HEK293 (cell line): ENCODE results near the gene VGLL3.

Experiments
- CTCF ChIA-PET: fragments of 350-600 bp; formaldehyde crosslinking; extraction: SDS; loops from one replicate; lab custom pipeline; 2021; ENCODE audit warnings: antibody characterized with exemption; lab: Yijun Ruan, JAX
- POLR2A ChIA-PET: fragments of 300-600 bp; formaldehyde crosslinking; extraction: SDS; loops from one replicate; lab custom pipeline; 2020; ENCODE audit warnings: antibody characterized with exemption, inconsistent platforms; lab: Yijun Ruan, JAX
- H3K27ac ChIP-seq: fragments of 200-500 bp; sonication (Bioruptor generic); 2 replicates; pipeline ENCODE4 v1.5.1; 2014; ENCODE audit warnings: low read depth, low read length, control low read depth, inconsistent platforms; ENCODE audit errors: extremely low read depth
- H3K36me3 ChIP-seq, 2 experiments: fragments of 200-500 bp in 1 of 2; sonication (Bioruptor generic) in 1 of 2; 1 replicate in 1 of 2; 2 replicates in 1 of 2; pipeline ENCODE4 v1.5.1; 2014 to 2017; ENCODE audit warnings: inconsistent platforms in 2 of 2, low read length in 2 of 2; ENCODE audit not compliant: control insufficient read depth in 2 of 2, insufficient read depth in 1 of 2
- H3K4me1 ChIP-seq: fragments of 200-500 bp; sonication (Bioruptor generic); 2 replicates; pipeline ENCODE4 v1.5.1; 2014; ENCODE audit warnings: mild to moderate bottlenecking, low read length, inconsistent platforms; ENCODE audit not compliant: control insufficient read depth, insufficient read depth
- H3K4me3 ChIP-seq: 2 replicates; pipeline ENCODE4 v1.5.1; 2011; ENCODE audit warnings: low read depth, mild to moderate bottlenecking, control low read depth, low read length, moderate library complexity
- H3K9me3 ChIP-seq: fragments of 200-500 bp; sonication (Bioruptor generic); 2 replicates; pipeline ENCODE4 v1.5.1; 2014; ENCODE audit warnings: low read depth, low read length, inconsistent platforms; ENCODE audit not compliant: control insufficient read depth, insufficient read depth
- GLI4 ChIP-seq: fragments of 450-650 bp; formaldehyde crosslinking; IDR thresholded peaks from 2 replicates; pipeline ENCODE4 v1.5.1; 2016; ENCODE audit warnings: missing biosample characterization, missing genetic modification characterization
- KLF10 ChIP-seq: fragments of 450-650 bp; IDR thresholded peaks from 2 replicates; pipeline ENCODE4 v1.5.1; 2018; ENCODE audit warnings: missing biosample characterization, mild to moderate bottlenecking, missing genetic modification characterization
- SCRT2 ChIP-seq: fragments of 450-650 bp; formaldehyde crosslinking; IDR thresholded peaks from 2 replicates; pipeline ENCODE4 v1.5.1; 2016; ENCODE audit warnings: missing biosample characterization, missing genetic modification characterization
- SP3 ChIP-seq: fragments of 450-650 bp; formaldehyde crosslinking; IDR thresholded peaks from 2 replicates; pipeline ENCODE4 v1.5.1; 2016; ENCODE audit warnings: missing biosample characterization, missing genetic modification characterization
- TCF7L2 ChIP-seq: IDR thresholded peaks from 2 replicates; pipeline ENCODE4 v1.6.1; 2011; ENCODE audit warnings: low read depth, mild to moderate bottlenecking, inconsistent platforms, low read length, moderate library complexity, borderline replicate concordance
- ZFP3 ChIP-seq: fragments of 450-650 bp; formaldehyde crosslinking; IDR thresholded peaks from 2 replicates; pipeline ENCODE4 v1.5.1; 2016; ENCODE audit warnings: low read depth, missing biosample characterization, missing genetic modification characterization
- ZNF121 ChIP-seq: fragments of 450-650 bp; formaldehyde crosslinking; IDR thresholded peaks from 2 replicates; pipeline ENCODE4 v1.5.1; 2016; ENCODE audit warnings: missing biosample characterization, missing genetic modification characterization
- ZNF169 ChIP-seq: fragments of 450-650 bp; formaldehyde crosslinking; IDR thresholded peaks from 2 replicates; pipeline ENCODE4 v1.5.1; 2016; ENCODE audit warnings: missing biosample characterization, missing genetic modification characterization
- ZNF391 ChIP-seq: fragments of 450-650 bp; formaldehyde crosslinking; IDR thresholded peaks from 2 replicates; pipeline ENCODE4 v1.5.1; 2016; ENCODE audit warnings: low read depth, missing biosample characterization, missing genetic modification characterization, borderline replicate concordance
- ZNF626 ChIP-seq: fragments of 450-650 bp; sonication (Bioruptor Pico); formaldehyde crosslinking; IDR thresholded peaks from 2 replicates; pipeline ENCODE4 v1.5.1; 2018; ENCODE audit warnings: missing biosample characterization, missing genetic modification characterization, inconsistent platforms
- ZNF747 ChIP-seq: fragments of 450-650 bp; formaldehyde crosslinking; IDR thresholded peaks from 2 replicates; pipeline ENCODE4 v1.5.1; 2016; ENCODE audit warnings: missing biosample characterization, missing genetic modification characterization
- ZNF830 ChIP-seq: fragments of 450-650 bp; IDR thresholded peaks from 2 replicates; pipeline ENCODE4 v1.5.0; 2018; ENCODE audit warnings: missing biosample characterization, missing genetic modification characterization, low read depth, mild to moderate bottlenecking, moderate library complexity
- ZNF837 ChIP-seq: fragments of 450-650 bp; formaldehyde crosslinking; IDR thresholded peaks from 2 replicates; pipeline ENCODE4 v1.5.1; 2016; ENCODE audit warnings: missing biosample characterization, missing genetic modification characterization
- ZXDB ChIP-seq: fragments of 450-650 bp; formaldehyde crosslinking; IDR thresholded peaks from 2 replicates; pipeline ENCODE4 v1.5.1; 2016; ENCODE audit warnings: missing biosample characterization, missing genetic modification characterization
- TF ChIP-seq, protein P1 (sequence below): fragments of 450-650 bp; formaldehyde crosslinking; IDR thresholded peaks from 2 replicates; pipeline ENCODE4 v1.5.1; 2016; ENCODE audit warnings: missing biosample characterization, missing genetic modification characterization
- TF ChIP-seq, protein P2 (sequence below): fragments of 450-650 bp; formaldehyde crosslinking; IDR thresholded peaks from 2 replicates; pipeline ENCODE4 v1.5.1; 2016; ENCODE audit warnings: missing biosample characterization, missing genetic modification characterization
- TF ChIP-seq, protein P3 (sequence below): fragments of 450-650 bp; formaldehyde crosslinking; IDR thresholded peaks from 2 replicates; pipeline ENCODE4 v1.5.1; 2016; ENCODE audit warnings: missing biosample characterization, missing genetic modification characterization
- TF ChIP-seq, protein P4 (sequence below): fragments of 450-650 bp; formaldehyde crosslinking; IDR thresholded peaks from 2 replicates; pipeline ENCODE4 v1.5.1; 2016; ENCODE audit warnings: missing biosample characterization, missing genetic modification characterization
- TF ChIP-seq, protein P5 (sequence below): fragments of 450-650 bp; formaldehyde crosslinking; IDR thresholded peaks from 2 replicates; pipeline ENCODE4 v1.5.1; 2016; ENCODE audit warnings: missing biosample characterization, missing genetic modification characterization, borderline replicate concordance

VGLL3 gene

DNA sequence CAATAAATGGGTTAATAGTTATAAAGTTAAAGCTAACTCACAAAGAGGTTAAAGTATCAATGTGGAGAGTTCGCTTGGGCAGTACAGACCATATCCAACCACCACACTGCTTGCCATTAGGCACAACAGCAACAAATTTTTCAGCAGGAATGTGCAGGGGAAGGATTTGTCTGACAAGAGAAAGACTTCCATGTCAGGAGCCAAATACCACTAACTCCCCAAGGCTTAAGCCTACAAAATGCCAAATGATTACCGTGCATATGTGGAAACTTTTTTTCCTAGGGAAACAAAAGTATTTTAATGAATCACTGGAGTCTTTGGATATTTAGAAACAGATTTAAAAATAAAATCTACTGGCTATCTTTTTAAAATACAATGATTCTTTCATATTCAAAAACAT is 8.1 kb downstream of the VGLL3 start (continued):
- TF ChIP-seq, protein P1, sequence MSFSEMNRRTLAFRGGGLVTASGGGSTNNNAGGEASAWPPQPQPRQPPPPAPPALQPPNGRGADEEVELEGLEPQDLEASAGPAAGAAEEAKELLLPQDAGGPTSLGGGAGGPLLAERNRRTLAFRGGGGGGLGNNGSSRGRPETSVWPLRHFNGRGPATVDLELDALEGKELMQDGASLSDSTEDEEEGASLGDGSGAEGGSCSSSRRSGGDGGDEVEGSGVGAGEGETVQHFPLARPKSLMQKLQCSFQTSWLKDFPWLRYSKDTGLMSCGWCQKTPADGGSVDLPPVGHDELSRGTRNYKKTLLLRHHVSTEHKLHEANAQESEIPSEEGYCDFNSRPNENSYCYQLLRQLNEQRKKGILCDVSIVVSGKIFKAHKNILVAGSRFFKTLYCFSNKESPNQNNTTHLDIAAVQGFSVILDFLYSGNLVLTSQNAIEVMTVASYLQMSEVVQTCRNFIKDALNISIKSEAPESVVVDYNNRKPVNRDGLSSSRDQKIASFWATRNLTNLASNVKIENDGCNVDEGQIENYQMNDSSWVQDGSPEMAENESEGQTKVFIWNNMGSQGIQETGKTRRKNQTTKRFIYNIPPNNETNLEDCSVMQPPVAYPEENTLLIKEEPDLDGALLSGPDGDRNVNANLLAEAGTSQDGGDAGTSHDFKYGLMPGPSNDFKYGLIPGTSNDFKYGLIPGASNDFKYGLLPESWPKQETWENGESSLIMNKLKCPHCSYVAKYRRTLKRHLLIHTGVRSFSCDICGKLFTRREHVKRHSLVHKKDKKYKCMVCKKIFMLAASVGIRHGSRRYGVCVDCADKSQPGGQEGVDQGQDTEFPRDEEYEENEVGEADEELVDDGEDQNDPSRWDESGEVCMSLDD (tag by site-specific recombination) = no peak
- TF ChIP-seq ZFP3 (tag by site-specific recombination) = no peak

DNA sequence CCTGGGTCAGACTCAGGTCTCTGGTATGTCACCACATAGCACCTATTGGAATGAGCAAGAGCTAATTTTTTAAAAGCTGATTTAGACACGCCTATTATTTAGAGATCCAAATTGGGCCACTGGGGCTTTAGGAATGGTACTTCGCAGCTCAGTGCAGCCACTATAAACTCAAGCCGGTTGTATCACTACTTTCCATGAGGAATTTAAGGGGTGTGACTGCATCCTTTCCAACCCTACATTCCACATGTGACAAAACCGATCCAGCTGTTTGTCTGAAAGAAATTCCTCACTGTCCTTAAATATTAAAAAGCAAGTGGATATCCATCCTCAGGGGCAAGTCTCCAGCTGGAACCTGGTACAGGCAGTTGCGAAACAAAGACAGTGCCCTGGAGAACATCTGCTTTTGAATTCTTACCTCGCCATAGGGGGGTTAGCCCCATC is 12.8 kb downstream of the VGLL3 start:
- Histone ChIP-seq H3K27ac (no peak overlapping the region), H3K36me3 (no peaks in the 10 kb centered on the region), H3K9me3 (no peaks in the 10 kb centered on the region), H3K4me1 (no peaks in the 10 kb centered on the region), H3K4me3 (no peak overlapping the region)
- ChIA-PET POLR2A (interaction anchor here (1.3 kb wide), 1 partner anchor 12 kb away, joined by 4 read pairs; no protein-coding TSS in a partner anchor), CTCF (interaction anchor here (0.9 kb wide), 1 partner anchor 9 kb away, joined by 3 read pairs; no protein-coding TSS in a partner anchor)
- TF ChIP-seq ZNF830 (tag by site-specific recombination) (no peak), SCRT2 (tag by site-specific recombination) (no peak), ZNF169 (tag by site-specific recombination) (no peak), ZNF626 (no peak), TCF7L2 (no peak), KLF10 (no peak), SP3 (tag by site-specific recombination) (no peak), ZNF121 (tag by site-specific recombination) (no peak), ZNF391 (tag by site-specific recombination) (no peak), ZNF747 (tag by site-specific recombination) (no peak), ZNF837 (no peak), GLI4 (no peak), ZXDB (tag by site-specific recombination) (no peak)
- TF ChIP-seq, protein P2, sequence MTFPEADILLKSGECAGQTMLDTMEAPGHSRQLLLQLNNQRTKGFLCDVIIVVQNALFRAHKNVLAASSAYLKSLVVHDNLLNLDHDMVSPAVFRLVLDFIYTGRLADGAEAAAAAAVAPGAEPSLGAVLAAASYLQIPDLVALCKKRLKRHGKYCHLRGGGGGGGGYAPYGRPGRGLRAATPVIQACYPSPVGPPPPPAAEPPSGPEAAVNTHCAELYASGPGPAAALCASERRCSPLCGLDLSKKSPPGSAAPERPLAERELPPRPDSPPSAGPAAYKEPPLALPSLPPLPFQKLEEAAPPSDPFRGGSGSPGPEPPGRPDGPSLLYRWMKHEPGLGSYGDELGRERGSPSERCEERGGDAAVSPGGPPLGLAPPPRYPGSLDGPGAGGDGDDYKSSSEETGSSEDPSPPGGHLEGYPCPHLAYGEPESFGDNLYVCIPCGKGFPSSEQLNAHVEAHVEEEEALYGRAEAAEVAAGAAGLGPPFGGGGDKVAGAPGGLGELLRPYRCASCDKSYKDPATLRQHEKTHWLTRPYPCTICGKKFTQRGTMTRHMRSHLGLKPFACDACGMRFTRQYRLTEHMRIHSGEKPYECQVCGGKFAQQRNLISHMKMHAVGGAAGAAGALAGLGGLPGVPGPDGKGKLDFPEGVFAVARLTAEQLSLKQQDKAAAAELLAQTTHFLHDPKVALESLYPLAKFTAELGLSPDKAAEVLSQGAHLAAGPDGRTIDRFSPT (tag by site-specific recombination) = no peak
- TF ChIP-seq, protein P1 (tag by site-specific recombination) = no peak
- TF ChIP-seq, protein P3, sequence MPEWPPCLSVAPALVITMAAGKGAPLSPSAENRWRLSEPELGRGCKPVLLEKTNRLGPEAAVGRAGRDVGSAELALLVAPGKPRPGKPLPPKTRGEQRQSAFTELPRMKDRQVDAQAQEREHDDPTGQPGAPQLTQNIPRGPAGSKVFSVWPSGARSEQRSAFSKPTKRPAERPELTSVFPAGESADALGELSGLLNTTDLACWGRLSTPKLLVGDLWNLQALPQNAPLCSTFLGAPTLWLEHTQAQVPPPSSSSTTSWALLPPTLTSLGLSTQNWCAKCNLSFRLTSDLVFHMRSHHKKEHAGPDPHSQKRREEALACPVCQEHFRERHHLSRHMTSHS (tag by site-specific recombination) = no peak
- TF ChIP-seq, protein P4, sequence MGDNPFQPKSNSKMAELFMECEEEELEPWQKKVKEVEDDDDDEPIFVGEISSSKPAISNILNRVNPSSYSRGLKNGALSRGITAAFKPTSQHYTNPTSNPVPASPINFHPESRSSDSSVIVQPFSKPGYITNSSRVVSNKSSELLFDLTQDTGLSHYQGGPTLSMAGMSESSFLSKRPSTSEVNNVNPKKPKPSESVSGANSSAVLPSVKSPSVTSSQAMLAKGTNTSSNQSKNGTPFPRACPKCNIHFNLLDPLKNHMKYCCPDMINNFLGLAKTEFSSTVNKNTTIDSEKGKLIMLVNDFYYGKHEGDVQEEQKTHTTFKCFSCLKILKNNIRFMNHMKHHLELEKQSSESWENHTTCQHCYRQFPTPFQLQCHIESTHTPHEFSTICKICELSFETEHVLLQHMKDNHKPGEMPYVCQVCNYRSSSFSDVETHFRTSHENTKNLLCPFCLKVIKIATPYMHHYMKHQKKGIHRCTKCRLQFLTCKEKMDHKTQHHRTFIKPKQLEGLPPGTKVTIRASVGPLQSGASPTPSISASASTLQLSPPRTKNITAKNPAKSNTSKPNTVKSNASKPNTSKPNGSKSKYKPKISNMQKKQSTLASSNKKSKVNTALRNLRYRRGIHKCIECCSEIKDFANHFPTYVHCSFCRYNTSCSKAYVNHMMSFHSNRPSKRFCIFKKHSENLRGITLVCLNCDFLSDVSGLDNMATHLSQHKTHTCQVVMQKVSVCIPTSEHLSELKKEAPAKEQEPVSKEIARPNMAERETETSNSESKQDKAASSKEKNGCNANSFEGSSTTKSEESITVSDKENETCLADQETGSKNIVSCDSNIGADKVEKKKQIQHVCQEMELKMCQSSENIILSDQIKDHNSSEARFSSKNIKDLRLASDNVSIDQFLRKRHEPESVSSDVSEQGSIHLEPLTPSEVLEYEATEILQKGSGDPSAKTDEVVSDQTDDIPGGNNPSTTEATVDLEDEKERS (tag by site-specific recombination) = no peak
- TF ChIP-seq, protein P5, sequence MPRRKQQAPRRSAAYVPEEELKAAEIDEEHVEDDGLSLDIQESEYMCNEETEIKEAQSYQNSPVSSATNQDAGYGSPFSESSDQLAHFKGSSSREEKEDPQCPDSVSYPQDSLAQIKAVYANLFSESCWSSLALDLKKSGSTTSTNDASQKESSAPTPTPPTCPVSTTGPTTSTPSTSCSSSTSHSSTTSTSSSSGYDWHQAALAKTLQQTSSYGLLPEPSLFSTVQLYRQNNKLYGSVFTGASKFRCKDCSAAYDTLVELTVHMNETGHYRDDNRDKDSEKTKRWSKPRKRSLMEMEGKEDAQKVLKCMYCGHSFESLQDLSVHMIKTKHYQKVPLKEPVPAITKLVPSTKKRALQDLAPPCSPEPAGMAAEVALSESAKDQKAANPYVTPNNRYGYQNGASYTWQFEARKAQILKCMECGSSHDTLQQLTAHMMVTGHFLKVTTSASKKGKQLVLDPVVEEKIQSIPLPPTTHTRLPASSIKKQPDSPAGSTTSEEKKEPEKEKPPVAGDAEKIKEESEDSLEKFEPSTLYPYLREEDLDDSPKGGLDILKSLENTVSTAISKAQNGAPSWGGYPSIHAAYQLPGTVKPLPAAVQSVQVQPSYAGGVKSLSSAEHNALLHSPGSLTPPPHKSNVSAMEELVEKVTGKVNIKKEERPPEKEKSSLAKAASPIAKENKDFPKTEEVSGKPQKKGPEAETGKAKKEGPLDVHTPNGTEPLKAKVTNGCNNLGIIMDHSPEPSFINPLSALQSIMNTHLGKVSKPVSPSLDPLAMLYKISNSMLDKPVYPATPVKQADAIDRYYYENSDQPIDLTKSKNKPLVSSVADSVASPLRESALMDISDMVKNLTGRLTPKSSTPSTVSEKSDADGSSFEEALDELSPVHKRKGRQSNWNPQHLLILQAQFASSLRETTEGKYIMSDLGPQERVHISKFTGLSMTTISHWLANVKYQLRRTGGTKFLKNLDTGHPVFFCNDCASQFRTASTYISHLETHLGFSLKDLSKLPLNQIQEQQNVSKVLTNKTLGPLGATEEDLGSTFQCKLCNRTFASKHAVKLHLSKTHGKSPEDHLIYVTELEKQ = no peak
